GM06990 (cell line): ENCODE data around the gene PLOD2.

Experiments used
- DNase-seq: peaks from one replicate; pipeline ENCODE4 v3.0.0-alpha.2; 2011; ENCODE audit not compliant: insufficient read length; ENCODE audit errors: extremely low read depth
- H3K27me3 ChIP-seq: replicated peaks from 2 replicates; pipeline ENCODE4 v1.6.0; 2011; ENCODE audit warnings: low read length; ENCODE audit not compliant: control insufficient read depth, insufficient read depth
- H3K36me3 ChIP-seq: 2 replicates; pipeline ENCODE4 v1.5.1; 2011; ENCODE audit warnings: low read length; ENCODE audit not compliant: control insufficient read depth, insufficient read depth
- H3K4me3 ChIP-seq: replicated peaks from 2 replicates; pipeline ENCODE4 v1.5.1; 2011; ENCODE audit warnings: low read depth, mild to moderate bottlenecking, control low read depth, low read length
- TF ChIP-seq, protein P1 (sequence below): IDR thresholded peaks from 2 replicates; pipeline ENCODE4 v1.5.1; 2011; ENCODE audit warnings: low read length, control low read depth, mild to moderate bottlenecking, inconsistent platforms; ENCODE audit not compliant: insufficient read depth, poor library complexity, severe bottlenecking

Gene PLOD2

GRCh38 chr3:146138902-146139301 lies 22.1 kb downstream of the PLOD2 start:
- TF ChIP-seq, protein P1, sequence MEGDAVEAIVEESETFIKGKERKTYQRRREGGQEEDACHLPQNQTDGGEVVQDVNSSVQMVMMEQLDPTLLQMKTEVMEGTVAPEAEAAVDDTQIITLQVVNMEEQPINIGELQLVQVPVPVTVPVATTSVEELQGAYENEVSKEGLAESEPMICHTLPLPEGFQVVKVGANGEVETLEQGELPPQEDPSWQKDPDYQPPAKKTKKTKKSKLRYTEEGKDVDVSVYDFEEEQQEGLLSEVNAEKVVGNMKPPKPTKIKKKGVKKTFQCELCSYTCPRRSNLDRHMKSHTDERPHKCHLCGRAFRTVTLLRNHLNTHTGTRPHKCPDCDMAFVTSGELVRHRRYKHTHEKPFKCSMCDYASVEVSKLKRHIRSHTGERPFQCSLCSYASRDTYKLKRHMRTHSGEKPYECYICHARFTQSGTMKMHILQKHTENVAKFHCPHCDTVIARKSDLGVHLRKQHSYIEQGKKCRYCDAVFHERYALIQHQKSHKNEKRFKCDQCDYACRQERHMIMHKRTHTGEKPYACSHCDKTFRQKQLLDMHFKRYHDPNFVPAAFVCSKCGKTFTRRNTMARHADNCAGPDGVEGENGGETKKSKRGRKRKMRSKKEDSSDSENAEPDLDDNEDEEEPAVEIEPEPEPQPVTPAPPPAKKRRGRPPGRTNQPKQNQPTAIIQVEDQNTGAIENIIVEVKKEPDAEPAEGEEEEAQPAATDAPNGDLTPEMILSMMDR, result no peak
- H3K27me3 ChIP-seq, result no peaks in the 10 kb centered on the region
- no peaks in the 10 kb centered on the region for H3K36me3 ChIP-seq
- H3K4me3 ChIP-seq, result no peak overlapping the region
- no peak for DNase-seq

DNA sequence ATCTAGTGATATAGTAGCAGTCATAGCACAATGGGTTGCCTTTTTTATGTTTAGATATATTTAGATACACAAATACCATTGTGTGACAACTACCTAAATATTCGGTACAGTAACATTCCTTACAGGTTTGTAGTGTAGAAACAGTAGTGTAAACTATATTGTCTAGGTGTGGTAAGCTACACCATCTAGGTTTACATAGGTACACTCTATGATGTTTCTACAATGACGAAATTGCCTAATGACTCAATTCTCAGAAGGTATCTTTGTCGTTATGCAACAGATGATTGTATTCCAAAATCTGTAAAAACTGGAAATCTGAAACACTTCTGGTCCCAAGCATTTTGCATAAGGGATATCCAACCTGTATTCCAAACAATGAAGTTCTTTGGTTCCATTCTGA lies 24.3 kb downstream of the PLOD2 start:
- TF ChIP-seq, protein P1, result no peak
- no peaks in the 10 kb centered on the region for H3K36me3 ChIP-seq
- DNase-seq, result no peak
- no peak overlapping the region for H3K4me3 ChIP-seq
- H3K27me3 ChIP-seq, result no peaks in the 10 kb centered on the region

- DNase-seq, result no peak
- H3K4me3 ChIP-seq, result no peak overlapping the region
- TF ChIP-seq, protein P1, result no peak
- H3K27me3 ChIP-seq, result no peaks in the 10 kb centered on the region
- H3K36me3 ChIP-seq, result no peaks in the 10 kb centered on the region
These were observed 26.5 kb downstream of the PLOD2 start for GRCh38 chr3:146134348-146135117.

- no peak for DNase-seq
- no peak overlapping the region for H3K4me3 ChIP-seq
- no peaks in the 10 kb centered on the region for H3K27me3 ChIP-seq
- TF ChIP-seq, protein P1, result no peak
- no peaks in the 10 kb centered on the region for H3K36me3 ChIP-seq
These were observed 27.5 kb downstream of the PLOD2 start for GRCh38 chr3:146133441-146133840.

DNA sequence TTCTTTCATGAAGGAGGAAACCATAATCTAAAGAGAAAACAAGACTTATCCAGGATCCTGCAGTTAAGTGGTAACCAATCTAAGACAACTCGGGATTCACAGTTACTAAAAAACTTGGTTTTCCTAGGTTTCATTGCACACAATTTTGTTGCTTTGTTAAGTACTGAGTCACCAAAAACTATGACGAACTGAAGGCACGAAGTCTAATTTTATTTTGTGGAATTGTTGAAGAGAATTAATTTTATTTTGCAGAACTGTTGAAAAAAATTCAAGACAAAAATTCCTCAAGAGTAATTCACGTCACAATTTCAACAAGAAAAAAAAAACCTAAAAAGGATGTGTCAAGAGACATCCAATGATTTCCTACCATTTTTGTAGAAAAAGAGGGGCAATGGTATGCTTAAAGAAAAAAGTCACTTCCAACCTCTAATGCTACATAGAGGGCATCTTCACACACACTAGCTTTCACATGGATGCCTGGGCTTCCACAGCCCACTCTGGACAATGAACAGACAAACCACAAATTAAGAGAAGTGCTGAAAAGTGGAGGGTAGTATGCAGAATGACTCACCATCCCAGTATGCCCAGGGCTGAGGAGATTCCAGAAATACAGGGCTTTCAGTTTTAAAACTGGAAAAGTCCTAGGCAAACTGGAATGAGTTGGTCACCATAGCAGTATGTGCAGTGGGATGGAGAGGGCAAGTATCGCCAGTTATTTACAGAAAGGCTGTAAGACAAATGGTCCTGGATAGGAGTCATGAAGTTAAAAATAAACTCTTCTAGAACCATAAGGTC lies 29.2 kb downstream of the PLOD2 start:
- H3K36me3 ChIP-seq, result no peaks in the 10 kb centered on the region
- no peak for DNase-seq
- TF ChIP-seq, protein P1, result no peak
- H3K27me3 ChIP-seq, result no peaks in the 10 kb centered on the region
- H3K4me3 ChIP-seq, result no peak overlapping the region
